Heart right ventricle (tissue), 16 donors: Measurements from ENCODE around the gene PPL. TPM values are rescaled to one million over a fixed set of nuclear protein-coding genes. Genes with fewer than 3 reads are reported as not detected.
A peak's percentile ranks its signal among the peaks of the same experiment; 100 is the strongest.

ENCODE experiments used
- ATAC-seq, 8 donors: fragments of 200-7000 bp; cut with Tn5 transposase; one replicate each; pipeline ENCODE4 v1.9.1; 2020; ENCODE audit warnings: mild to moderate bottlenecking in 8 of 8, moderate library complexity in 8 of 8, moderate number of reproducible peaks in 1 of 8
- DNase-seq, 2 donors: peaks; one replicate each; pipeline ENCODE4 v3.0.0-alpha.2; 2020
- H3K27ac ChIP-seq, 10 donors: fragments of 200-600 bp; sonication (generic) in 2 of 10; one replicate each; pipeline versions ENCODE4 v1.5.0 to v1.8.0; 2020 to 2022; ENCODE audit warnings: mild to moderate bottlenecking in 3 of 10
- H3K27me3 ChIP-seq, 7 donors: fragments of 200-600 bp; one replicate each; pipeline ENCODE4 v1.8.0; 2021 to 2022; ENCODE audit warnings: mild to moderate bottlenecking in 2 of 7
- H3K36me3 ChIP-seq, 9 donors: fragments of 200-600 bp; sonication (generic) in 1 of 9; one replicate each; pipeline versions ENCODE4 v1.5.0 to v1.8.0; 2020 to 2022; ENCODE audit warnings: mild to moderate bottlenecking in 2 of 9
- H3K4me1 ChIP-seq, 9 donors: fragments of 200-600 bp; sonication (generic) in 1 of 9; one replicate each; pipeline versions ENCODE4 v1.5.0 to v1.8.0; 2020 to 2022; ENCODE audit warnings: mild to moderate bottlenecking in 4 of 9
- H3K4me3 ChIP-seq, 10 donors: fragments of 200-600 bp; sonication (generic) in 2 of 10; one replicate each; pipeline versions ENCODE4 v1.5.0 to v1.8.0; 2020 to 2022; ENCODE audit warnings: mild to moderate bottlenecking in 7 of 10, moderate library complexity in 2 of 10
- H3K9me3 ChIP-seq, 11 donors: fragments of 200-600 bp in 10 of 11; sonication (generic) in 2 of 11; one replicate each; pipeline versions ENCODE4 v1.5.0 to v1.8.0; 2013 to 2022; ENCODE audit warnings: mild to moderate bottlenecking in 2 of 11, control low read depth in 1 of 11, moderate library complexity in 1 of 11
- CTCF ChIP-seq, 9 donors: fragments of 200-600 bp; sonication (generic) in 2 of 9; IDR thresholded peaks; one replicate each; pipeline versions ENCODE4 v1.5.0 to v1.8.0; 2021 to 2022; ENCODE audit warnings: antibody characterized with exemption in 9 of 9, mild to moderate bottlenecking in 5 of 9, moderate library complexity in 1 of 9
- WGBS, 2 donors: extraction: QIAGEN DNeasy Blood & Tissue Kit; methylation state at CpG; one replicate each; pipeline ENCODE4 v1.1.7; 2013; ENCODE audit warnings: inconsistent platforms in 1 of 2; 5-methylcytosine and 5-hydroxymethylcytosine counted together
- intact Hi-C, 10 donors: fragments of 100-400 bp; cut with DNase I; formaldehyde crosslinking; loops; one replicate each; pipeline versions ENCODE4 v1.11.1 to v1.14.2; 2022
- polyA plus RNA-seq, 2 donors: library from polyadenylated mRNA; stranded (reverse); fragments of 200-250 nt; gene quantifications; one replicate each; pipeline ENCODE4 v1.2.3, GENCODE V29; 2013
- total RNA-seq, 10 donors: library from RNA; stranded (reverse); fragmentation: NEBNext Ultra II Directional in 3 of 10; extraction: Animal tissue kit (Norgen Biotek cat#: 25700) in 3 of 10; gene quantifications; one replicate each; pipeline versions ENCODE4 v1.2.1 to v1.2.4, GENCODE V29; 2021 to 2023
- donor health status: Arrhythmogenic right ventricular cardiomyopathy.
- donor health status: ischemic (EF 13 %, LVEDD 7.1; RV severe dilation, severe dysfunction).
- donor health status: healthy with polysubstance abuse.
- donor health status: DM: no; HTN: yes; CAD: no.
- donor health status: DM: no; HTN: no; CAD: no.
- donor health status: ischemic (EF 25% LVEDD 6.9; RV normal size, moderate dysfunction).
- donor health status: ischemic (EF 25% LVEDD 5.7; RV mildly dilated, moderate dysfunction).
- donor health status: healthy.
- donor health status: DM: yes; HTN: yes; CAD: no.
- donor health status: Ischemic cardiomyopathy.
- donor health status: ischemic (EF 35%, LVEDD 5.7; RV mildly dilated, moderate dysfunction).
- donor health status: nonischemic (EF 11% LVEDD 7.7; RV severe dilation, severe dysfunction).
- donor health status: DM: yes; HTN: yes; CAD: no.
- donor health status: PGD.
- donor health status: ischemic (EF 29% LVEDD 5.4; RV normal size, mild dysfunction).
- donor health status: nonischemic (EF 23%, LVEDD 6.1; RV moderate dilation, normal function).

Gene PPL
- total and polyA plus RNA-seq, 12 donors, result 4.9 to 19.3 (median 7.3) TPM

- 89 to 91% methylated on average over 5 of the region's 5 CpGs for WGBS, 2 donors
- H3K4me3 ChIP-seq, result no peak overlapping the region
- ATAC-seq (no peak), DNase-seq (no peak)
- intact Hi-C loops, result no loop called here
- H3K27me3 ChIP-seq, result no peaks in the 10 kb centered on the region
- peaks cover 0 to 22% (median 11%) of the 10 kb centered on the region in 11 donors for H3K9me3 ChIP-seq
- no peak overlapping the region for H3K27ac ChIP-seq
- no peak for TF ChIP-seq CTCF (IDR thresholded peaks at IDR 0.05)
- H3K36me3 ChIP-seq, result no peaks in the 10 kb centered on the region
- H3K4me1 ChIP-seq, result peaks cover 0 to 5% (median 0%) of the 10 kb centered on the region in 9 donors
Measured at GRCh38 chr16:4925791-4926190, 11.2 kb downstream of the PPL start.

DNA sequence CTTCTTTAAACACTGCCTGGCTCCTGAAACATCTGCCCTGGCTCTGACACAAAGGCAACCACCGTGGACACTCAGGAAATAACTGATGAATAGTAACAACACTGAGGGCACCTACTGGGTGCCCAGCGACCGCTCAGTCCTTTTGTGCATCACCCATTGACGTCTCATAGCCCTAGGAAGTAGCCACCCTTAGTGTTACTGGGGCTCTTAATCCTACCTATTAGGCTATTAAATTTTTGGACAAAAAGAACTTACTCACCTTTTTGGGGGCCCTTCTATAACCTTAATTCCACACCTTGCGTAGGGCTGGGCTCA is 11.7 kb downstream of the PPL start:
- H3K27ac ChIP-seq, result no peak overlapping the region
- H3K36me3 ChIP-seq, result no peaks in the 10 kb centered on the region
- H3K4me3 ChIP-seq, result no peak overlapping the region
- H3K27me3 ChIP-seq, result no peaks in the 10 kb centered on the region
- H3K4me1 ChIP-seq, result peaks cover 0 to 5% (median 0%) of the 10 kb centered on the region in 9 donors
- ATAC-seq (no peak), DNase-seq (no peak)
- H3K9me3 ChIP-seq, result peaks cover 0 to 22% (median 11%) of the 10 kb centered on the region in 11 donors
- TF ChIP-seq CTCF (IDR thresholded peaks at IDR 0.05), result no peak
- intact Hi-C loops, result no loop called here
- WGBS, 2 donors, result 77 to 82% methylated on average over 5 of the region's 5 CpGs

- WGBS, 2 donors, result 36 to 43% methylated on average over 12 of the region's 12 CpGs
- no peaks in the 10 kb centered on the region for H3K27me3 ChIP-seq
- intact Hi-C loops, result no loop called here
- H3K4me1 ChIP-seq, result peaks cover 0 to 5% (median 0%) of the 10 kb centered on the region in 9 donors
- no peak for TF ChIP-seq CTCF (IDR thresholded peaks at IDR 0.05)
- DNase-seq, result no peak
- H3K4me3 ChIP-seq, result no peak overlapping the region
- H3K27ac ChIP-seq, result no peak overlapping the region
- peaks cover 0 to 22% (median 11%) of the 10 kb centered on the region in 11 donors for H3K9me3 ChIP-seq
- ATAC-seq, result peak in 5 of 8 donors; percentile 17 to 57 (median 37)
- no peaks in the 10 kb centered on the region for H3K36me3 ChIP-seq
Measured at GRCh38 chr16:4924593-4925292, 12.2 kb downstream of the PPL start.

- intact Hi-C loops, result no loop called here
- Histone ChIP-seq H3K36me3 (no peaks in the 10 kb centered on the region), H3K9me3 (peaks cover 0 to 22% (median 11%) of the 10 kb centered on the region in 11 donors), H3K4me3 (no peak overlapping the region), H3K27ac (no peak overlapping the region), H3K4me1 (peaks cover 0 to 5% (median 0%) of the 10 kb centered on the region in 9 donors), H3K27me3 (no peaks in the 10 kb centered on the region)
- no peak for TF ChIP-seq CTCF (IDR thresholded peaks at IDR 0.05)
- no peak for ATAC-seq
- DNase-seq, result no peak
- 71 to 78% methylated on average over 6 of the region's 6 CpGs for WGBS, 2 donors
Measured at GRCh38 chr16:4923853-4924252, 13.1 kb downstream of the PPL start.
